HG03060 (cell line): ENCODE results near the gene SCN7A.

Experiments used
- ATAC-seq: cut with Tn5 transposase; IDR thresholded peaks from one replicate; pipeline ENCODE4 v1.9.1; 2021; ENCODE audit warnings: low read depth, moderate number of reproducible peaks; ENCODE audit not compliant: unreplicated experiment

SCN7A gene

DNA sequence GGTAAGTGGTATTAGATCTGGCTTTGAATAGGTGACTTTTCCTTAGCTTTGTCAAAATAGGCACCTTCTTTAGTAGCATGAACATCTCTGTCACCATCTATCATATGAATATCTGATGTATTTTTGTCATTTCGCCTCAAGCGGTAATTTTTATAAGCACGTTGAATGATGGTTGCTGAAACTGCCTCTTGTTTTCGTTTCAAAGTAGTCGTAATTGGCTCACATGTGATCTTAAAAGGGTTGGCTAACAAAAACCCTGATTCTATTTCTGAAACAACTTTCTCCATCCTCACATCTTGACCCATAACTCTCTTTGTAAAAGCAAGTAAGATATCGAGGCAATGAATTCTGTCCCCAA, 88.5 kb downstream of the SCN7A start:
- no peak for ATAC-seq

DNA sequence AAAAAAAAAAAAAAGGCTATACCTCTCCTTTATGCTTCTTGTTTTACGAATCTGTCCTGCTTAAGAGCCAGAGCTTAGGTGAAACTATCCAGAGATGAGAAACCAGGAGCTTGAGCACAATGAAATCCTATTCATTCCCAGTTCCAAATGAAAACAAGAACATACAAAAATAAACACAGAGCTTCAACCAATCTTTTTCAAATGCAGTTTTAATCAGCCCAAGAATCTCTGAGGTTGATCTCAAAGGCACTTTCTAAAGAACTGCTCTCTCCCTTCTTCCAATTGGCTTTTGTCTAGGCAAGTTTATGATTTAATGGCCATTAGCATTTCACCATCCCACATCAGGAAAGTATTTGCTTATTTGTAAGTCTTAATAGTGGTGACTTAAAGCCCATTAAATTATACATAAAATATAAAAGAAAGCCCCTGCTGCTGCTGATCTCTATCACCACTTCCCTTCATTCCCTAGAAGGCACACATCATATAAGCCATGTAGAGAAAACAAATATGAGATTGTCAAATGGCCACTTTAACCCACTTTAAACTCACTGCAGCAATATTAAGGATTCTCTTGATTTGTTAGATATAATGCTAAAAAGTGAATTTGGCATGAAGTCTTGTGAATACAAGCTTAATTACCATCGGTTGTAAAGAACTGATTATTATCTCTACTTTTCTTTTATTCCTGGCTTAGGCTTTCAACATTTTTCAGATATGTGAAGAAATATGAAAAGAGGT, 89.0 kb downstream of the SCN7A start:
- ATAC-seq: no peak

DNA sequence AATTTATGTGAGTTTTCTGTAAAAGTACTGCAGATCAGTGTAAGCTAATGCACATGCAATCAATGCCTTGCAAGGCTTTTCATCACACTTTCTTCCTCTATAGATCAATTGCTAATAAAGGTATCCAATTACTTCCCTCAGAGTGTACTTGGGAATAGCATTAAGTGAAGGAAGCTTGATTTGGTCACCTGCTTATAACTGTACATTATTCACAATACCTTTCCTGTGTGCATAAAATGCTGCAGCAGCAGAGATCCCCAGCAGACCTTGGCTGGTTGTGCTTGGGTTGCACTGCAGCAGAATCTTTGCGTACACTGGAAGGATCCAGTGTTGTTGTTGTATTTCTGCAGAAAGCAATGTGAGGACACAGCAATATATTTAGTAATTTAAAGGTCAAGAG, 99.8 kb downstream of the SCN7A start:
- no peak for ATAC-seq

DNA sequence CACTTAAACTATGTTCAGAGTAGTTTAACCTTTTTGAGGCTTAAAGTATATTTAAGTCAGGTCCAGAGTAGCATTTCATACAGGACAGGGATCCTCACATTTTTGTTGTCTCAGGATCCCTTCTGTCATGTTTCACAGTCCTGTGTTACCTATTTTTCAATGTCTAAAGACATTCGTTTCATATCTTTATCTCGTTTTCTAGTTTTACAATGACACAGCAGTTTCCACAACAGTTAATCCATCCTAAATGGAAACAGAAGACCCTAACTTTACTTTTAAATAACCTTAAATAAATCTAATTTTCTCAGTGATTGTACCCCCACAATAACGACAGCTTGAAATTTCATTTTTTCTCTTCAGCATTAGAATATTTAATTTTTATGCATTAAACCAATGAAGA, 101.0 kb downstream of the SCN7A start:
- ATAC-seq: no peak

DNA sequence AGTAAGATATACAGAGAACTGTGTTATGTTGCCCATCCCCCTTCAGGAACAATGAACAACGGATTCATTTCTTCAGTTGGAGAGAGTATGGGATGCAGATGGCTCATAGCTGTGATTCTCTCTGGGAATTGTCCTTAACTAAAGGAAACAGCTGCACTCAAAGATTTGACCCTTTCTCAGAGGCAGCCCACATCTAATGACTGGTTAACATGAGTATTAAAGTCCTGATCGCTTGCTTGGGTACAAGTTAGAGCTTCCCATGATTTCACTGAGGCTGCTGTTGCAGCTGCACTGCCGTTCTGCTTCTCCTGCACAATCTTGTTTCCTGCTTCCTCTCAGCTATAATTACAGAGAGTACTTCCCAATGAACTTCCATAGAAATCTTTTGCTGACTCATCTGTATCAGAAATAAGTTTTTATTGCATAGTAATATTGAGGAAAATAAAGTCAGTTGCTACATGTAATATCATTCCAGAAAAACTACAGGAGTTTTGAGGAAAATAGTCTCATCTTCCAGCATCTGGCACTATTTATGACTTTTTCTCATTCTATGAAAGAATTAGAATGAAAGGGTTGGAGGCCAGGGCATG, 105.5 kb downstream of the SCN7A start:
- no peak for ATAC-seq

DNA sequence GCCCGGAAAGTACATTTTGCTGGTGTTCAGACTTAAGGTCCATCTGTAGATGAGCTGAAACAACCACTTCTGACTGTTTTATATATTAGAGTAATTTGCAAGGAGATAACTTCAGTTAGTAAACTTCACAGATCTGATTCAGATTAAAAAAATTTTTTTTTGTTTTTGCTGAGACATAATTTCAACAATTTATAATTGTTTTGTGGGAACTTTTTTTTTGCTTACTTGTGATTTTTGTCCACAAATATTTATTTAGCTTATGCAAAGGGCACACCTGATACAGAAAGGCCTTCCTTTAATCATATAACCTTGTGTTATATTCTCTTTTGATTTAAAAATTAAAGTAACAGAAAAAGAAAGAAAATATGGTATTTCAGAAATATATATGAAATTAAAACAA, 108.7 kb downstream of the SCN7A start:
- ATAC-seq: no peak

DNA sequence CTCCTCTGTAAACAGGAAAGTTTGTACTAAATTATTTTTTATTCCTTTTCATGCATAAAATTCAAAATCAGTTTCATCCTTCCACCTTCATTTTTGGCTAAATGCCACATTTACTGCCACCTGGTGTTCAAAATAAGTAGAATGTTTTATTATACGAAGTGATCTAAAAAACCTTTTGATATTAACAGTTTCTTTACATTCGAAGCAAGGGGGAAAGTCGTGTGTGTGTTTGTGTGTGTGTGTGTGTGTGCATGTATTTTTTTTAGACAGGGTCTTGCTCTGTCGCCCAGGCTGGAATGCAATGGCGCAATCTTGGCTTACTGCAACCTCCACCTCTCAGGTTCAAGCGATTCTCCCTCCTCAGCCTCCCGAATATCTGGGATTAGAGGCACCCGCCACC, 109.3 kb downstream of the SCN7A start:
- ATAC-seq: no peak

DNA sequence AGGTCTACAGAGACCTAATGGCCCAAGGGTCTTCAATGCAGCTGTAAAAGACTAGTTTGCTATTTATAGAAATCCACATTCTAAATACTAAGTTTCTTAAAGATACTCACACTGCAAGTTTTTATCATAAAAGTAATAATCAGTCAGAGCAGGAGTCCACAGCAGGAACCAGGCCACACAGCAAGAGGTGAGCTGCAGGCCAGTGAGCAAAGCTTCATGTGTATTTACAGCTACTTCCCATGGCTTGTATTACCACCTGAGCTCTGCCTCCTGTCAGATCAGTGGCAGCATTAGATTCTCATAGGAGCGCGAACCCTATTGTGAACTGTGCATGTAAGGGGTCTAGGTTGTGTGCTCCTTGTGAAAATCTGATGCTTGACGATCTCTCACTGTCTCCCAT, 111.6 kb downstream of the SCN7A start:
- no peak for ATAC-seq

DNA sequence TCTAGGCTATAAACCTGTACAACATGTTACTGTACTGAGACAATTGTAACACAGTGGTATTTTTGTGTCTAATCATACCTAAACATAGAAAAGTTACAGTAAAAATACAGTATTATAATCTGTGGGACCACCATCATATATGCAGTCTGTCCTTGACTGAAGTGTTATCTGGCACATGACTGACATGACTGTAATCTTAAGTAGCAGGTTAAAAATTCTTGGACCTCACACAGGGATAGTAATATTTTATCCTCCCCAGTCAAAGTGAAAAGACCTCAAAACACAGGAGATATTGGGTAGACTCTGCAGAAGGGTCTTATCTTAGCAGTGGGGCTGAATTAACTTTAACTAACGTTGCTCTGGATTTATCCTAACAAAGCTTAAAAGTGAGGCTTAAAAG, 113.4 kb downstream of the SCN7A start:
- no peak for ATAC-seq

DNA sequence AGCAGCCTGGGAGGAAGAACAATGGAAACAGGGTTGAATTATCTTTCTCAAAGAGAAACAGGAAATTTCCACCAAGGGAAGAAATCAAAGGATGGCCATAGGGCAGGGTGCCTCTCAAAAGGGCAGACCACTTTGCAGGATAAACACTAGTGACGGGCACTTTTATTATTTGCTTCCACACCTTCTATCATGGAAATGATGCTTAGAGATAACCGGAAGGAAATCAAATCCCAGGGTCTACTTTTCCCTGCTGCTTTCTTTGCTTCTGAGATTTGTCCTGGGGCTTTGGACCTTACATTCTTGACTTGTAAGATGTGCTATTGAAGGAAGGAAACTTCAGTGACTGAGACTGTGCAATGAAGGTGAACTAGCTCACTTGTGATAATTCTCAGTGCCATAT, 117.2 kb downstream of the SCN7A start:
- ATAC-seq: no peak

DNA sequence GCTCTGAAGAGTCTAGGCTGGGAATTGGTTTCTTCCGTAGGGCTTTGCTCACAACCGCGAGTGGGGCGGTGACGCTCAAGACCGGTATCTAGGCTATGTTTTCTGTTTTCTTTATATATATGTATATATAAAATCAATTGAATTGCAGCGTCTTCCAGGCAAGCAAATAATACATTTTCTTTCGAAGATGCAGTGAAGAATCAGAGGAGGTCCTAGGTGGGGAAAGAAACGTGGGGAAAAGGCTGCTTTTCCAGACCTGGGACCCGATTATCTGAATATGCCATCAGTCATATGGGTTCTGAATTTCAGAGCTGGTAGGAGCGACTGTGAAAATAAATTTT, 117.6 kb downstream of the SCN7A start:
- ATAC-seq: no peak

DNA sequence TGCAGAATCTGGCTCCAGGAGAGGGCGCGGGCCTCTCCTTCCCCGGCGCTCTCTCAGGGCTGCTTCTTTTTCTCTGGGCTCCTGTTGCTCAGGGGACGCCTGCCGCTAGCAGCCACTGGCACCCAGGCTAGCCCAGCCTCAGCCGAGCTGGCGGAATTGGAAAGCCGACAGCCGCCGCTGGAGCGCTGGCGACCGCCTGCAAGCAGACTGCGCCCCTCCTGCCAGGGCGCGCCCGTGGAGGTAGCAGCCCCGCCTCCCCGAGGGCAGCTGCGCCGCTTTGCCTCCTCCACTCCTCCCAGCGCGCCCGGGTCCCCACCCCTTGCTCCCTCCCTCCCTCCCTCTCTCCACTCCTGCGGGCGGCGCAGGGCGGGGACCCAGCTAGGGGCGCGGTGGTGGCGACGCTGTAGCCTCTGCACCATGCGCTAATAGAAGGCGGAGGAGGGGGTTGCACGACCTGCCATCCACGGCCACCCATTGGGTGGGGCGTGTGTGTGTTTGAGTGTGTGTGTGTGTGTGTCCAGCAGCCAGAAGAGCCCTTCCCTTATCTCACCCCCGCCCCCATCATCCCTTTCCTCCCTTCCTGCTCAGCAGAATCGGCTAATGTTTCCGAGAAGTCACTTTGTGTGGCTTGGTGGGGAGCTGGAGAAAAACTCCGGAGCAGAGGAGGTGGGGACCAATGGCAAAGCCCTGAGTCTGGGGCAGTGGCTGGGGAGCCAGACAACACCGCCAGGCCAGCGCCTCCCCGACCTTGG, 118.1 kb downstream of the SCN7A start, which contains the start of gene SCN9A:
TSS of gene SCN9A (minus strand) at position 209 of the 752 bp plus-strand sequence. CDS start 64,188 bp downstream, outside the sequence.
- ATAC-seq: no peak

DNA sequence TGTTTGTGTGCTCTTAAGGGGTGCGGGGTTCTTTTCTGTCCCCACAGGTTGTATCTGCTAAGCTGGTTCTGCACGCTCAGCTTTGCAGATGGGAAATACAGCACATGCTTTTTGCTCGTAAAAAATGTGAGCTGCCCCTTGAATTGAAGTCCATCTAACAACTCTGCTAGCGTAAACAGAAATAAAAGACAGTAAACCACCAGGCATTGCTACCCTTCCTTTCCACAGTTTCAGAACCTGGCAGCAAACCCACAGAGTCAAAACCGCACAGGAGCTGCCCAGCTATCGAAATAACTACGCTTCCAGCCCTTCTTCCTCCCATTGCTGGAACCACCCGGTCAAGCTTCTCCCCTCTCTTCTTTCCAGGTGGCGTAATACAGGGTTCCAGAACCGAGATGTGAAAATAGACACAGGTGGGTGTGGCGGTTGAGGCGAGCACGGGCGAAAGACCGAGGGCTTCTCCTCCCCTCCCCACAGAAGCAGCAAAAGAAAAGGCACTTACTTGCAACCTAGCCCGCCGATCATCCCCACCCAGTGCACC, 118.8 kb downstream of the SCN7A start:
- no peak for ATAC-seq

DNA sequence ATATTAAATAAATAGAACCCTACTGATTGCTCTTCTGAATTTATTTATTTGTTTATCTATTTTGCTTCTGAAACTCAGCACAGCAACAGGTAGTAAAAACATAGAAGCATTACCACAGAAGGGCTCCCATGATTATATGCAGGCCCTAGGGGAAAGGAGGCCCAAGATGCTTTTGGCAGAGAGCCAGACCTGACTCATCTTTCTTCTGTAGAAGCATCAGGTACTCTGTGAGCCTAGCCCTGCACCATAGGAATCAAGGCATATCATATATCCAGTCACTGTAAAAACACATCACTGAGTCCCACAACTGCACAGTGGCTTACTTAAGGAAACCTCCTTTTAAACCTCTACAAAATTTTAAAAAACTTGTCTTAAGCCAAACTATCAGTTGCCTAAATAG, 120.1 kb downstream of the SCN7A start:
- ATAC-seq: no peak

DNA sequence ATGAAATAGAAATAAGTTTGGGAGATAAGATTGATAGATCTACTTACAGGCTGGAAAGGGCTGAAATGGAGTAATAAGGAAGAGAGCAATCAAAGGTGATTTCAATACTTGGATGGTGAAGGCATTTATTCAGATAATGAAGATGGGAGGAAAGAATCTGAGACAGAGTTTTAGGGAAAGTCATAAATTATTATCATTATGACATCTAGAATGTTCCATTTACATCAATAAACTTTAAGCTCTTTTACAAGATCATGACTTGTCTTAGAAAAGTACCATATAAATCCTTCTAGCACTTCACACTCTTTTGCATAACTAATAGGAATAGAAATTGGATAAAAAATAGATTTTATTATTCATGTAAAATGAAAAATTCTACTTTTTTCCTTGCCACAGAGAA, 120.5 kb downstream of the SCN7A start:
- no peak for ATAC-seq

DNA sequence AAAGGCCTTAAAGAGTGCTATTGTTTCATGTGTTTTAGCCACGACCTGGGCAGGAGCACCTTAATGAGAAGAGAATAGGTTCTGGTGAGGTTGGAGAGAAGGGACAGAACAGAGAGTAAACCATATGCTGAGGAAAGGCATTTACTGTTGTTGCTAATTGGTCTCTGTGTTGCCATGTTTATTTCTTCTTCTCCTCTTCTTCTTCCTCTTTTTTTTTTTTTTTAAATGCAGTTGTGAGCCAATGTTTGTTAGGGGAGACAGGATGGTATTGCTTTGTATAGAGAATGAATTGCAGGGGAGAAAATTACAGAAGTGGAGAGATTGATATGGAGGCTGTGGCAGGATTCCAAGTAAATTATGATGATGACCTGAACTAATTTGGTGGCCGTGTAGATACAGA, 120.9 kb downstream of the SCN7A start:
- no peak for ATAC-seq

DNA sequence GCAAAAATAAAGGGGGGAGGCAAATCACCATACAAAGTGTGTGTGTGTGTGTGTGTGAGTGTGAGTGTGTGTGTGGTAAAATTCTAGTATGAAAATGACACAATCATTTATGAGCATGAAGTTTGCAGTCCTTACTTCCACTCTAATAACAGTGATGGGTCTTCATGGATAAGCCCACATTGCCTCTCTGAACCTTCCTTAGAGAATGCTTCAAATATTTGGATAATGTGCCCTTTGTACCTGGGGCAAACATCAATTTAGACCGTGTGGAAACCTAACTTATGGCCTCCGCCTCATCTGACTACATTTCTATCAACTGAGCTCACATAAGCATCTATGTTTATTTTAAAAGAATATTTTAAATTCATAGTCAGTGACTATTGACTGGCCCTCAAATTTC, 122.0 kb downstream of the SCN7A start:
- no peak for ATAC-seq

DNA sequence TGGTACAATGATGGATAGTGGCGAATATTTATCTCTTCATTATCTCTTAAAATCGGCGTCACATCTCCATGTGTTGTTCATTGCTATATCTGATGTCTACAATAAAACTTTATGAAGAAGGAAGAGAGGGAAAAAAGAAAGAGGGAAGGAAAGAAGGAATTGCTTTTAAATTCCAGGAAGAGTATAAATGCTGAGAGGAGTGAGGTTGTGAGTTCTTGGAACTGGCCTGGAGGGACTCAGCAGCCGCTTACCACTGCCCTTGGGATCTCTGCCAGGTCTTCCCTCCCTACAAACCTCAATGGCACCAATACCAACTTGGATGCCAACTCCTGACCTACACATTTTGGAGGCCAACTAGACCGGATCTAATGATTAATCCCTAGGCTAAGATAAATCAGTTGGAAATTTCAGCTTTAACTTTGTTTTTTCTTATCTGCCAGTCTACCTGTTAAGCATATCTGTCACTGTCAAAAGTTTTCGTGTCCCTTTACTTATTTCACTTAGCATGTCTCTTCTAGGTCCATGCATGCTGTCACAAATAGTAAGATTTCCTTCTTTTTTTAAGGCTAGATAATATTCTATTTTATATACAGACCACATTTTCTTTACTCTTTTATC, 128.1 kb downstream of the SCN7A start:
- ATAC-seq: no peak

DNA sequence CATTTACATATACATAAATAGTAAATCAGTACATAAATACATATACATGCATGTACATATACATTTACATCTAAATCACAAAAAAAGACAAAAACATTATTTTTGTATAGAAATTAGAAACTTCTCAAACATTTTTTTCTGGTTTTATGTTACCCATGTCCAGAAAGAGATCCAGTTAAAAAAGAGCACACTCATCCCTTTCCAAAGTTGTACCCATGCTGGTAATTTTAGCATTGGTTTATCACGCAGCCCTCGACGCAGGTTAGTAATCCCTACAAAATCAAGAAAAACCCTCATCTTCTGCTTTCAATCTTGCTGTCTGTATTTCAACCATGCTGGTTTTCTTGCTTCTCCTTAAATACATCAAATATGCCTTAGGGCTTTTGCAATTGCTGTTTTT, 128.8 kb downstream of the SCN7A start:
- no peak for ATAC-seq

DNA sequence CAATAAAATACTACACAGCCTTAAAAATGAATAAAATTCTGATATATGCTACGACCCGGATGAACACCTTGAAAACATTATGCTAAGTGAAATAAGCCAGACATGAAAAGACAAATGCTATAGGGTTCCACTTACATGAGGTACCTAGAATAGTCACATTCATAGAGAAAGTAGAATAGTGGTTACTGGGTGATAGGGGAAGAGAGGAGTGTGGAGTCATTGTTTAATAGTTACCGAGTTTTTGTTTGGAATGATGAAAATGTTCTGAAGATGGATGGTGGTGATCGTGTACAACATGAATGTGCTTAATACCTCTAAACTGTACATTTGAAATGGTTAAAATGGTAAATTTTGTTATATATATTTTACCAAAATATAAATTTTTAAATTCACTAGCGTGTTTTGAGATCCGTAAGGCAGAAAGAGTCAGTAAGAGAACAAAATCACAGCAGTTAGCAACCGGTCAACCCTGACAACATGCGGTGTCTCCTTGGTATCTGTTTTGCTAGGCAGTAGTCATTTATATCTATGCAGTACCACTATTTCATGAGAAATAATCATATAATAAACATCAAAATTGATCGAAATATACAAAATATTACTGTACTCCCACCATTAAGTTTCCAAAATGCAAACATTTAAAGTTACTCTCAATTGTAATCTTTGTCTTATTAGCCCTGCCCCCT, 129.4 kb downstream of the SCN7A start:
- no peak for ATAC-seq
